IMR-90 (cell line): ENCODE measurements around the gene TENM4. TPM values are rescaled to one million over a fixed set of nuclear protein-coding genes. Genes with fewer than 3 reads are reported as not detected.

Source experiments
- ATAC-seq: fragments of 200-7000 bp; cut with Tn5 transposase; 2 replicates; pipeline ENCODE4 v1.9.1; 2020; ENCODE audit warnings: low read depth, mild to moderate bottlenecking, moderate library complexity
- BruUV-seq: library from RNA; stranded (reverse); fragments of 400-500 nt; replicated peaks from 2 replicates; lab custom pipeline; 2021; lab: Mats Ljungman, UMichigan
- CTCF ChIA-PET: fragments of 300-600 bp; formaldehyde crosslinking; extraction: SDS; loops from one replicate; lab custom pipeline; 2021; ENCODE audit warnings: antibody characterized with exemption; lab: Yijun Ruan, JAX
- POLR2A ChIA-PET: fragments of 300-600 bp; sonication (Branson Sonifier 250); formaldehyde crosslinking; loops from one replicate; lab custom pipeline; 2022; ENCODE audit warnings: antibody characterized with exemption; ENCODE audit not compliant: unreplicated experiment; lab: Charles Lee
- DNase-seq: peaks from one replicate; pipeline ENCODE4 v3.0.0; 2013
- H2AFZ ChIP-seq: replicated peaks from 2 replicates; pipeline ENCODE3; 2013; ENCODE audit warnings: low read length, mild to moderate bottlenecking; ENCODE audit not compliant: poor library complexity
- H2AK5ac ChIP-seq: 2 replicates; pipeline ENCODE4 v1.6.1; 2013; ENCODE audit warnings: low read depth, low read length, inconsistent platforms
- H2AK9ac ChIP-seq: replicated peaks from 2 replicates; pipeline ENCODE3; 2013; ENCODE audit warnings: mild to moderate bottlenecking, low read depth, low read length, moderate library complexity; ENCODE audit not compliant: poor library complexity
- H2BK120ac ChIP-seq: 2 replicates; pipeline ENCODE4 v1.6.1; 2013; ENCODE audit warnings: low read depth, low read length, inconsistent platforms
- H2BK15ac ChIP-seq: 3 replicates; pipeline ENCODE4 v1.6.1; 2013; ENCODE audit warnings: low read depth, low read length, inconsistent platforms
- H2BK20ac ChIP-seq: 2 replicates; pipeline ENCODE4 v1.6.1; 2013; ENCODE audit warnings: low read depth, mild to moderate bottlenecking, inconsistent platforms, low read length, moderate library complexity
- H2BK5ac ChIP-seq: 2 replicates; pipeline ENCODE4 v1.6.1; 2013; ENCODE audit warnings: mild to moderate bottlenecking, low read depth, low read length, inconsistent platforms; ENCODE audit not compliant: poor library complexity, severe bottlenecking
- H3K14ac ChIP-seq: replicated peaks from 2 replicates; pipeline ENCODE4 v1.6.1; 2013; ENCODE audit warnings: low read depth, low read length, inconsistent platforms
- H3K18ac ChIP-seq: 2 replicates; pipeline ENCODE4 v1.6.1; 2013; ENCODE audit warnings: low read depth, low read length, control low read depth
- H3K23ac ChIP-seq: 2 replicates; pipeline ENCODE4 v1.6.1; 2013; ENCODE audit warnings: low read depth, low read length, inconsistent platforms
- H3K27ac ChIP-seq: 2 replicates; pipeline ENCODE4 v1.5.1; 2013; ENCODE audit warnings: mild to moderate bottlenecking, control low read depth, low read length; ENCODE audit not compliant: insufficient read depth
- H3K27me3 ChIP-seq: 2 replicates; pipeline ENCODE4 v1.6.1; 2013; ENCODE audit warnings: low read length; ENCODE audit not compliant: control insufficient read depth, insufficient read depth
- H3K36me3 ChIP-seq: 2 replicates; pipeline ENCODE4 v1.6.1; 2013; ENCODE audit warnings: low read length, mixed read lengths; ENCODE audit not compliant: control insufficient read depth, insufficient read depth
- H3K4ac ChIP-seq: 2 replicates; pipeline ENCODE4 v1.6.1; 2013; ENCODE audit warnings: low read depth, low read length, inconsistent platforms
- H3K4me1 ChIP-seq: 2 replicates; pipeline ENCODE4 v1.6.1; 2013; ENCODE audit warnings: low read length, mixed read lengths; ENCODE audit not compliant: control insufficient read depth, insufficient read depth
- H3K4me2 ChIP-seq: 2 replicates; pipeline ENCODE4 v1.6.1; 2013; ENCODE audit warnings: low read depth, mild to moderate bottlenecking, control low read depth, low read length, moderate library complexity
- H3K4me3 ChIP-seq: 2 replicates; pipeline ENCODE4 v1.5.1; 2013; ENCODE audit warnings: low read depth, mild to moderate bottlenecking, control low read depth, low read length, moderate library complexity; ENCODE audit not compliant: insufficient read depth
- H3K56ac ChIP-seq: 2 replicates; pipeline ENCODE4 v1.6.1; 2013; ENCODE audit warnings: low read length, inconsistent platforms; ENCODE audit not compliant: insufficient read depth; ENCODE audit errors: extremely low read depth
- H3K79me1 ChIP-seq, 2 experiments: 2 replicates each; pipeline ENCODE4 v1.6.1; 2013; ENCODE audit warnings: low read length in 2 of 2, inconsistent platforms in 1 of 2, low read depth in 1 of 2
- H3K9ac ChIP-seq: 2 replicates; pipeline ENCODE4 v1.6.1; 2013; ENCODE audit warnings: low read depth, low read length, control low read depth
- H3K9me1 ChIP-seq: 2 replicates; pipeline ENCODE4 v1.6.1; 2013; ENCODE audit warnings: low read length, inconsistent platforms; ENCODE audit not compliant: insufficient read depth
- H3K9me3 ChIP-seq: 2 replicates; pipeline ENCODE4 v1.6.1; 2013; ENCODE audit warnings: low read length; ENCODE audit not compliant: control insufficient read depth, insufficient read depth
- H4K20me1 ChIP-seq: 2 replicates; pipeline ENCODE4 v1.6.1; 2013; ENCODE audit warnings: low read length, inconsistent platforms; ENCODE audit not compliant: insufficient read depth
- H4K5ac ChIP-seq: 2 replicates; pipeline ENCODE4 v1.6.1; 2013; ENCODE audit warnings: mild to moderate bottlenecking, low read depth, low read length, control low read depth
- H4K8ac ChIP-seq, 2 experiments: 2 replicates each; pipeline ENCODE4 v1.6.1; 2013; ENCODE audit warnings: low read depth in 2 of 2, low read length in 2 of 2, control low read depth in 1 of 2, inconsistent platforms in 1 of 2
- H4K91ac ChIP-seq: 2 replicates; pipeline ENCODE4 v1.6.1; 2013; ENCODE audit warnings: low read depth, low read length, inconsistent platforms; ENCODE audit not compliant: insufficient read depth
- CHD1 ChIP-seq: IDR thresholded peaks from 2 replicates; pipeline ENCODE4 v1.6.1; 2012; ENCODE audit warnings: low read depth, low read length, improper control_type of control experiment
- CTCF ChIP-seq: conservative IDR thresholded peaks from 2 replicates; pipeline ENCODE4 v1.5.1; 2012; ENCODE audit warnings: mild to moderate bottlenecking, low read depth, low read length, improper control_type of control experiment
- MAFK ChIP-seq: IDR thresholded peaks from 2 replicates; pipeline ENCODE4 v1.6.1; 2012; ENCODE audit warnings: low read depth, low read length, improper control_type of control experiment
- MXI1 ChIP-seq: IDR thresholded peaks from 2 replicates; pipeline ENCODE4 v1.6.1; 2012; ENCODE audit warnings: low read depth, mild to moderate bottlenecking, low read length, moderate library complexity, borderline replicate concordance
- RAD21 ChIP-seq: IDR thresholded peaks from 2 replicates; pipeline ENCODE4 v1.6.1; 2012; ENCODE audit warnings: low read length, improper control_type of control experiment
- RCOR1 ChIP-seq: IDR thresholded peaks from 2 replicates; pipeline ENCODE4 v1.6.1; 2012; ENCODE audit warnings: mild to moderate bottlenecking, low read length, improper control_type of control experiment; ENCODE audit not compliant: insufficient replicate concordance
- RFX5 ChIP-seq: IDR thresholded peaks from 2 replicates; pipeline ENCODE4 v1.8.0; 2012; ENCODE audit warnings: low read depth, mild to moderate bottlenecking, low read length, moderate library complexity
- SMC3 ChIP-seq: fragments of 150-350 bp; IDR thresholded peaks from 2 replicates; pipeline ENCODE4 v1.6.1; 2016; ENCODE audit warnings: low read depth, mild to moderate bottlenecking, antibody characterized with exemption, low read length, moderate library complexity
- WGBS, 2 experiments: methylation state at CpG; one replicate each; pipeline versions ENCODE4 v1.1.5 to v1.1.7; 2013; ENCODE audit warnings: missing lambda C conversion rate in 2 of 2; ENCODE audit not compliant: insufficient read length in 1 of 2; ENCODE audit errors: extremely low coverage in 2 of 2; 5-methylcytosine and 5-hydroxymethylcytosine counted together
- dilution Hi-C: fragments of 300-500 bp; cut with HindIII; formaldehyde crosslinking; loops from one replicate; pipeline ENCODE4 v1.14.3; 2018; ENCODE audit warnings: low sequenced_read_pairs; ENCODE audit not compliant: unreplicated experiment
- in situ Hi-C: fragments of 300-500 bp; cut with MboI; formaldehyde crosslinking; loops from 3 replicates; pipeline ENCODE4 v1.14.3; 2019; ENCODE audit warnings: low sequenced_read_pairs, inconsistent platforms, mixed read lengths
- intact Hi-C: fragments of 100-400 bp; cut with micrococcal nuclease; formaldehyde crosslinking; loops from 2 replicates; pipeline ENCODE4 v1.10.0; 2022
- polyA plus RNA-seq, 3 experiments: library from polyadenylated mRNA; depleted of rRNA; stranded (reverse); fragments of >200 nt; gene quantifications; 2 replicates each; pipeline ENCODE4 v1.2.3, GENCODE V29; 2012; ENCODE audit warnings: low replicate concordance in 1 of 3
- total RNA-seq: library from RNA; depleted of rRNA; stranded (reverse); fragments of >200 nt; gene quantifications from 2 replicates; pipeline ENCODE4 v1.2.3, GENCODE V29; 2012
- TF ChIP-seq, protein P1 (sequence below): fragments of 150-350 bp; IDR thresholded peaks from 2 replicates; pipeline ENCODE4 v1.6.1; 2016; ENCODE audit warnings: low read depth, mild to moderate bottlenecking, low read length, moderate library complexity, borderline replicate concordance

The TENM4 gene
- total and polyA plus RNA-seq, 2 of the 4 experiments (the other 2 are of a cell fraction): 7.4 to 9.0 TPM

DNA sequence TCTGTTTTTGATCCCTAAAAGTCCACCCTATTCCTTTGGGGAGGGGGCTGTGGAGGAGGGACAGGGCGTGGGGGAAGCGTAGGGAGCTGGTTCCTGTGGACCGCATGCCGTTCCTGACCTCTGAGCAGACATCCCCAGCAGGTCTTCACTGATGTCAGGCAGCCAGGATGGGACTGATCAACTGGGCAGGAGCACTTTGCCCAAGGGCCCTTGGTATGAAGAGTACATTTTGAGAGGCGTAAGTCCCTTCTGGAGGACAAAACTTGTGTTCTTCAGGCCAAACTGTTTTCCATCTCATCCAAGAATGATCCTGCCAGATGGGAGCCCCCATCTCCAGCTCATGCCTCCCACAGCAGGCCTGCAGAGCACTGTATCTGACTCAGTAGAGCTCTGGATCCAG lies 785.3 kb downstream of the TENM4 start:
- H2AFZ ChIP-seq: no peak overlapping the region
- H4K5ac ChIP-seq: no peak overlapping the region
- no peaks in the 10 kb centered on the region for H3K4me1 ChIP-seq
- WGBS, 2 experiments: no CpG with 5 or more reads among the region's 5 CpGs
- no peak overlapping the region for H3K27ac ChIP-seq
- H2AK5ac ChIP-seq: no peak overlapping the region
- H3K56ac ChIP-seq: no peak overlapping the region
- no peaks in the 10 kb centered on the region; the same call in 1 of the 2 replicates for H3K9me1 ChIP-seq
- in situ Hi-C loops (loop anchor here (10.0 kb wide), 1 partner anchor 439 kb away; no protein-coding TSS in a partner anchor), intact Hi-C loops (no loop called here), dilution Hi-C loops (no loop called here)
- no peak overlapping the region for H3K23ac ChIP-seq
- no peaks in the 10 kb centered on the region for H3K27me3 ChIP-seq
- H4K20me1 ChIP-seq: no peaks in the 10 kb centered on the region
- no peak overlapping the region for H2BK5ac ChIP-seq
- H3K36me3 ChIP-seq: peaks cover 2% of the 10 kb centered on the region; the same call in 1 of the 2 replicates
- H2BK20ac ChIP-seq: no peak overlapping the region
- H3K9ac ChIP-seq: no peak overlapping the region
- CTCF ChIA-PET: no interaction called here
- no peak overlapping the region for H3K4me3 ChIP-seq
- H3K4ac ChIP-seq: no peak overlapping the region
- H3K4me2 ChIP-seq: no peak overlapping the region
- H3K79me1 ChIP-seq: no peaks in the 10 kb centered on the region
- no peak overlapping the region for H4K8ac ChIP-seq
- DNase-seq (no peak), ATAC-seq (no peak)
- BruUV-seq: no TSS peak
- H2BK120ac ChIP-seq: no peak overlapping the region
- H3K9me3 ChIP-seq: no peaks in the 10 kb centered on the region
- POLR2A ChIA-PET: no interaction called here
- H4K91ac ChIP-seq: no peak overlapping the region
- no peak overlapping the region for H2BK15ac ChIP-seq
- no peak overlapping the region for H3K14ac ChIP-seq
- H3K18ac ChIP-seq: no peak overlapping the region
- H2AK9ac ChIP-seq: no peak overlapping the region
- TF ChIP-seq RCOR1 (no peak), SMC3 (no peak), CHD1 (no peak), MAFK (no peak), RAD21 (no peak), MXI1 (no peak), CTCF (no peak), RFX5 (no peak)
- TF ChIP-seq, protein P1, sequence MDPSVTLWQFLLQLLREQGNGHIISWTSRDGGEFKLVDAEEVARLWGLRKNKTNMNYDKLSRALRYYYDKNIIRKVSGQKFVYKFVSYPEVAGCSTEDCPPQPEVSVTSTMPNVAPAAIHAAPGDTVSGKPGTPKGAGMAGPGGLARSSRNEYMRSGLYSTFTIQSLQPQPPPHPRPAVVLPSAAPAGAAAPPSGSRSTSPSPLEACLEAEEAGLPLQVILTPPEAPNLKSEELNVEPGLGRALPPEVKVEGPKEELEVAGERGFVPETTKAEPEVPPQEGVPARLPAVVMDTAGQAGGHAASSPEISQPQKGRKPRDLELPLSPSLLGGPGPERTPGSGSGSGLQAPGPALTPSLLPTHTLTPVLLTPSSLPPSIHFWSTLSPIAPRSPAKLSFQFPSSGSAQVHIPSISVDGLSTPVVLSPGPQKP: no peak
